ENCODE data around the gene GIGYF2.
"Not testable (repeated sequence)": the region's sequence is repeated elsewhere in the genome, so short reads cannot be mapped to it uniquely, and the experiment has no call there.

The GIGYF2 gene

DNA sequence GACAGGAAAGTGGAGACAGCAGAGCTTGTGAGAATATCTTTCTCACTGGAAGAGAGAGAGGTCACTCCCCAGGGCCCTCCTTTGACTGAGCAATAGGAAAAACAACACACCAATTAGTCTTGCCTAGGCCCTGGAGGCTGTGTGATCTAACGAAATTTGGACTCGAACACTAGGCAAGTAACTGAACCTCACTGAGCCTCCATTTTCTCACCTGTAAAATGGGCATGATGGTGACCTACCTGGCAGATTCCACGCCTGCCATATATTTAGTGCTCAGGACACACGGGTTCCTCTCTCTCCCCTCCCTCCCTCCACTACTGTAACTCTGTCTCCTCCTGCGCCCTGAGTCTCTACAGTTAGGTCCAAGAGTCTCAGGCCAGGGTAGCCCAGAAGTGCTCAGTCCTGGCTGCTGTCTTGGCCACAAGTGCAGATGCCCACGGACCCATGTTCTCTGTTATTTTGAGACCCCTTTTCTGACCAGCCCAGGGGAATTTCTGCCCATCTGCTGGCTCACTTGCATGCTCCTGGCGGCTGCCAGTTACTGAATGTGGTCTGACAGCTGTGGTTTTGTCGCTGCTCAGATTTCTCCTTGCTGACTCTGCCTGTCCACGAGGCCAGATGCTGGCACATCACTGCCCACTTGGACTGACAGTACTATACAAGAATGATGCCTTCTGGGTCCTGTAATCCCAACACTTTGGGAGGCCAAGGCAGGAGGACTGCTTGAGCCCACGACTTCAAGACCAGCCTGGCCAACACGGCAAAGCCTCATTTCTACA lies 9.6 kb upstream of the GIGYF2 start:
- no peak for DNase-seq (ENCODE audit: low spot score)

DNA sequence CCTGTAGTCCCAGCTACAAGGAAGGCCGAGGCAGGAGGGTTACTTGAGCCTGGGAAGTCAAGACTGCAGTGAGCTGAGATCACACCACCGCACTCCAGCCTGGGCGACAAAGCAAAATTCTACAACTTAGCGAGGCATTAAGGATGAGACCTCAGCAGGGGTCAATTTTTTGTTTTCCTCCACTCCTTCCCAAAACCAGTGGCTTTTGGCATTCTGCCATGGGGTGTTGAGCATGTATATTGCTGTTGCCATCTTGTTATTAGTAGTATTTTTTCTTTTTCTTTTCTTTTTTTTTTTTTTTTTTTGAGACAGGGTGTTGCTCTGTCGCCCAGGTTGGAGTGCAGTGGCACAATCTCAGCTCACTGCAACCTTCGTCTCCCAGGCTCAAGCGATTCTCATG lies 8.9 kb upstream of the GIGYF2 start:
- no peak for DNase-seq (ENCODE audit: low spot score)

DNA sequence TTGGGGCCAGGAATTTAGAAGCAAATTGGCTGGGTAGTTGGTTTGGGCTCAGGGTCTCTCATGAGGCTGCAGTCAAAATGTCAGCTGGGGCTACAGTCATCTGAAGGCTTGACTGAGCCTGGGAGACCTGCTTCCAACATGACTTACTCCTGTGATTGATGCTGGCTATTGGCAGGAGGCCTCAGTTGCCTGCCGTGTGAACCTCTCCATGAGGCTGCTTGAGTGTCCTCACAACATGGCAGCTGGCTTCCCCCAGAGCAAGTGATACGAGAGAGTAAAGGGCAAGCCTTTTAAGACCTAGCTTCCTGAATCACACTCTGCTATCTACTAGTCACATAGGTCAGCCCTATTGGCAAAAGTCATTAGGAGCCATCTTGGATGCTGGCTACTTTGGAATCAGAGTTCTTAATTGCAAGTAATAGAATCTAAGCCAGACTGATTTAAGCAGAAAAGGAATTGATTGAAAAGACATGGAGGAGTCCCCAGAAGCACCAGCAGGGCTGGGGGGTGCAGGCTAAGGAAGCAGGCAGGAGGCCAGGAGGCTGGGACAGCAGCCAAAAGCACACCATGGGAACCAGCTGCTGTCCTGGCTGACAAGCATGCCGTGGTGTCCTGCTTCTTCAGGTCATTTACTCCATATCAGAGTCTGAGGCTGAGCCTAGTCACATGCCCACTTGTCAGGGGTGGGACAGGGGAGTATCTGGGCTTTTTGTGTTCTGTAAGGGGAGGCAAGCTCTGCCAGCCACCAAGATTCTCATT lies 7.8 kb upstream of the GIGYF2 start:
- DNase-seq (ENCODE audit: low spot score): peak; percentile 56

DNA sequence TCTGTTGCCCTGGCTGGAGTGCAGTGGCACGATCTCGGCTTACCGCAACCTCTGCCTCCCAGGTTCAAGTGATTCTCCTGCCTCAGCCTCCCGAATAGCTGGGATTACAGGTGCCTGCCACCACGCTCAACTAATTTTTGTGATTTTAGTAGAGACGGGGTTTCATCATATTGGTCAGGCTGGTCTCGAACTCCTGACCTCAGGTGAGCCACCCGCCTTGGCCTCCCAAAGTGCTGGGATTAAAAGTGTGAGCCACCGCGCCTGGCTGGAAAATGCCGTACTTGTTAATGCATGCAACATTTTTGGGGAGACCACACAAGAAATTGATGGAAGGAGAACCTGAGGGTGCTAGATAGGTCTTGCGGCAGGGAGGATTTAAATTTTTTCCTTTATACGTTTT lies 6.0 kb upstream of the GIGYF2 start:
- DNase-seq (ENCODE audit: low spot score): not testable (repeated sequence)

DNA sequence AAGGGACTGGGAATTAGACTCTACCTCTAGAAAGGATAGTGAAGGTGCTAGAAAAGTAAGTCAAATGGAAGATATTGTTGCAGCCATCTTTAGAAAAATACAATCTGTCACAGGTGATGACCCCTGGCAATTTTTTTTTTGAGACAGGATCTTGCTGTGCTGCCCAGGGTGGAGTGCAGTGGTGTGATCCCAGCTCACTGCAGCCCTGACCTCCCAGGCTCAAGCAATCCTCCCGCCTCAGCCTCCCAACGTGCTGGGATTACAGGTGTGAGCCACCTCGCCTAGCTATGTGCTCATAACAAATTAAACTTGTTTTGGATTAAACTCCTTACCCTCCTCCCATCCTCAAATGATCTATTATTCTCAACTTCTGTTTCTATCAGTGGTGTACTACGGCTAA lies 3.8 kb upstream of the GIGYF2 start:
- DNase-seq (ENCODE audit: low spot score): no peak

DNA sequence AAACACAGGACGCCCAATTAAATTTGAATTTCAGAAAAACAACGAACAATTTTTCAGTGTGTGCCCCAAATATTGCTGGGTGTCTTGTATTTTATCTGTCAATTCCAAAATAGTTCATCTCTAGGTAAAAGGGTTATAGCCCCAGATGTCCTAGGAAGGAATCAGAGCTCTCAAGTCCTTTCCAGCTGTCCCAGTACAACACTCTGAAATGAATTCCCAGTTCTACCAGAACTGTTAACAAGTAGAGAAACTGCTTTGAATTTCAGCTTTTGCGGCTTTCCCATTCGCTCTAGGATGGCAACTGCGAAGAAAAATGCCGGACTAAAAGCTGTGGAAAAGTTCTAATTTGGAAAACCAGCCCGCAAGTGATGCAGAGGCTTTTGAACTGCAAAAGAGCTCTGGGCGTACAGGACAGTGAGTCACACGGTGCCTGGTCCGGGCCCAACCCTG lies 497 bp upstream of the GIGYF2 start:
- DNase-seq (ENCODE audit: low spot score): no peak

DNA sequence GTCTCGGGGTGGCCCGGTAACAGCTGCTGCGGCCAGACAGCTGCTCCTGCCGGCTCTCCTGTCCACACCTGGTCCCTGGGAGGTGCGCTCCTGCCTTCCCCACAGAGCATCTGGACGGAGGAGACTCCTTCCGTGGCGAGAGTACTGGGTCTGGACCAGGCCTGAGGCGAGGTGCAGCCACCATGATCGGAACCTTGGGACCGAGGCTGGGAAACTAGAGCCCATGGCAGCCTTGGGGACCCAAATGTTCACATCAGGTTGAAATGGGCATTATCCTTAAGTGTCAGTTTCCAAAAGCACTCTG lies 628 bp downstream of the GIGYF2 start:
- DNase-seq (ENCODE audit: low spot score): no peak

DNA sequence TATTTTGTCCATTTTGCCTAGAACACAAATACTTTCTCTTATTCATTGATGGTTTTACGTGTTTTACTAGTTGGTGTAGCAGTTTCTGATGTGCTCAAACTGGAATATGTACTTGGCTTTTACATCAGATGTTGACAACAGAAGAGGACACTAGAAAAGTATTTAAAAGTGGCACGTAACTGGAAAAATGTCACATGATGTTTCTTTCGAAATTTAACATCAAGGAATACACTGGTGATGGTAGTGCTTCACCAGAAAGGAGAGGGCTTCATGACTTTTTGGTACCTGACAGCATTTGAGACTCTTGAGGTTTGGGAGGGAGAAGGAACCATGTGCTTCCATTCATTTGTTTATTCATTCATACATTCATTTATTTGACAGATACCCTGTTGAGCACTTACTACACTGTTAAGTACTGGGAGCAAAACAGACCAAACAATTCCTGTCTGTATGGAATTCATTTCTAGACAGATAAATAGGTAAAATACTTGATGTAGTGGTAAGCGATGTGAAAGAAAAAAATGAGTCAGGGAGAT lies 1.5 kb downstream of the GIGYF2 start:
- DNase-seq (ENCODE audit: low spot score): no peak

DNA sequence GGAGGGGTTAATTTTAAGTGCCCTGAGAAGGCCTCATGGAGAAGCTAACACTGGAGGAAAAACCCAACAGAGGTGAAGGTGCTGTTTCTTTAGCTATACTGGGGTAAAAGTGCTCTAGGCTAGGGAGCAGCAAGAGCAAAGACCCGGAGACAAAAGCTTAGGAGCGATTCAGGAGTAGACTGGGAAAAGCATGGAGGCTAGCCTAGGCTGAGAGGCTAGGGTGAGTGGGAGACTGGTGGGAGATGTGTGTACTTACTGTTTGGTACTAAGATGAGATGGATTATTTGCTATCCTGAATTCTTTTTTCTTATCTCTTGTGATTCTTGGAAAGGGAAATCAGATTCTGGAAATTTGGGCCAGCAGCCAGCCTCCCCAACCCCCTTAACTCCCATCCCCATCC lies 2.0 kb downstream of the GIGYF2 start:
- no peak for DNase-seq (ENCODE audit: low spot score)

DNA sequence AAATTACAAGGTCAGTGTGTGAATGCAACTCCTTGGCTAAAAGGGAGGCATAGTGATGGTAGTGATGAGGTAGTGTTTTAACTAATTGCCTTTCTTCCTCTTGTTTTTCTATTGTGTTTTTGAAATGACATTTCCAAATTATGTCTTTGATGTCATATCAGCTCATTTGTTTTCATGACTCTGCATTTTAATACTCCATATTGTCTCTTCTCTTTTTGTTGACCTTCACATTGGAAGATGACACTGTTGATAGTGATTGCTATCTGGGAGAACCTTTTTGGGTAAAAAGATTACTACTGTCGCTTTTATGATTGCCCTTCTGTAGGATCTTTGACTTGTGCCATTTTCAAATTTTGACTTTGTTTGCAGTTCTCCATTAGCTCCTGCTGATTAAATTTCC lies 3.0 kb downstream of the GIGYF2 start:
- DNase-seq (ENCODE audit: low spot score): no peak

DNA sequence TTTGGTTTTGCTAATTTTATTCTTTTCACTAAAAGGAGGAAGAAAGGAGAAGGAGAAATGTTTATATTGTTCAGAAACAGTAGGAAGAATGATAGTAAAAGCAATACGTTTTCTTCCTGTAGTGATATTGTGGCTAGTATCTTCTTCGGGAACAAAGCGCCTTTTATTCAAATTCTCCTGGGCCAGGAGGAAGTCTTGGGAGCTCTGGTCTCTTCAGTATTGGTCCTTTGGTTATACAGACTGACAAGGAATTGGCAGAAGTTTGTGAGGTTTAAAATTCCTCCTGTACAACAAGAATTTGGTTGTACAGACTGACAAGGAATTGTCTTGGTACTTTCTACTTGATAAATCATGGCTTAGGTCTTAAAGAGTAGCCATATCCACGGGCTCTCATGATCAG lies 9.9 kb downstream of the GIGYF2 start:
- no peak for DNase-seq (ENCODE audit: low spot score)

DNA sequence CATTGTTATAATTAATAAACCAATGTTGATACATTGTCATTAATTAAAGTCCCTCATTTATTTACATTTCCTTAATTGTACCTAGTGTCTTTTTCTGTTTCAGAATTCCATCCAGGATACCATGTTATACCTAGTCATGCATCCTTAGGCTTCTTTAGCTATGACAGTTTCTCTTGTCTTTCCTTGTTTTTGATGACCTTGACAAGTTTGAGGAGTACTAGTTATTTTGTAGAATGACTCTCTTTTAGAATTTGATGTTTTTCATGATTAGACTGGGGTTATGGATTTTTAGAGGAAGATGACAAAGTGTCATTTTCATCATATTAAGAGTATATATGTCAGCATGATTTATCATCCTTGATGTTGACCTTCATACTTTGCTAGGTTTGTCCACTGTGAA lies 16.4 kb downstream of the GIGYF2 start:
- DNase-seq (ENCODE audit: low spot score): no peak

DNA sequence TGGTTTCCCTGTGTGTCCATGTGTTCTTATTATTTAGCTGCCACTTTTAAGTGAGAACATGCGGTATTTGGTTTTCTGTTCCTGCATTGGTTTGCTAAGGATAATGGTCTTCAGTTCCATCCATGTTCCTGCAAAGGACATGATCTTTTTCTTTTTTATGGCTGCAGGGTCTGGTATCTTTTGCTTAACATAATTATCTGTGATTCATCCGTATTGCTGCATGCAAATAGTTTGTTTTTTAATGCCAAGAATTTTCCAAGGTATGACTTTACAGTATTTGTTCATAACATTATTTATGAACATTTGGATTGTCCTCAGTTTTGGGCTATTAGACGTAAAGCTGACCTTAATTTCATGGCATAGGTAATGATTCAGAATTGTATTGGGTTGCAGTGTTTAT lies 17.8 kb downstream of the GIGYF2 start:
- no peak for DNase-seq (ENCODE audit: low spot score)

DNA sequence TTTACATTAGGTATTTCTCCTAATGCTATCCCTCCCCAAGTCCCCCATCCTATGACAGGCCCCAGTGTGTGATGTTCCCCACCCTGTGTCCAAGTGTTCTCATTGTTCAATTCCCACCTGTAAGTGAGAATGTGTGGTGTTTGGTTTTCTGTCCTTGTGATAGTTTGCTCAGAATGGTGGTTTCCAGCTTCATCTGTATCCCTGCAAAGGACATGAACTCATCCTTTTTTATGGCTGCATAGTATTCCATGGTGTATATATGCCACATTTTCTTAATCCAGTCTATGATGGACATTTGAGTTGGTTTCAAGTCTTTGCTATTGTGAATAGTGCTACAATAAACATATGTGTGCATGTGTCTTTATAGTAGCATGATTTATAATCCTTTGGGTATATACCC lies 22.9 kb downstream of the GIGYF2 start:
- not testable (repeated sequence) for DNase-seq (ENCODE audit: low spot score)

DNA sequence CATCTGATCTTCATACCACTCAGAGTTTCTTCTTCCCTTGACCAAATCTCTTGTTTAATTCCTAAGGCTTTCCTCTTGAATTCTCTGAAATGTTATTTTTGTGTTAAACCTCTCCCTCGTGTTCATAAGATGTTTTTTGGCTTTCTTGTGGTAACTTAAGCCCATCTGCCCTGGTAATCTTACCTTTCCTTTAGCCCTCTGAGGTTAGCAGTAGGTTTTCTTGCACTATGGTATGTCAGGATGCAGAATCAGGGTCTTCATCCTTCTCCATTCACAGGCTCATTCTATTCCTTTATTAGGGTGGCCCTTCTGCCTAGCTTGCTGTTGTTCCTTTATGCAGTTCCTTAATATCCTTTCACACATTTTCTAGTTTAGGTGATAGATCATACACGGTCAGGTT lies 24.1 kb downstream of the GIGYF2 start:
- DNase-seq (ENCODE audit: low spot score): no peak

DNA sequence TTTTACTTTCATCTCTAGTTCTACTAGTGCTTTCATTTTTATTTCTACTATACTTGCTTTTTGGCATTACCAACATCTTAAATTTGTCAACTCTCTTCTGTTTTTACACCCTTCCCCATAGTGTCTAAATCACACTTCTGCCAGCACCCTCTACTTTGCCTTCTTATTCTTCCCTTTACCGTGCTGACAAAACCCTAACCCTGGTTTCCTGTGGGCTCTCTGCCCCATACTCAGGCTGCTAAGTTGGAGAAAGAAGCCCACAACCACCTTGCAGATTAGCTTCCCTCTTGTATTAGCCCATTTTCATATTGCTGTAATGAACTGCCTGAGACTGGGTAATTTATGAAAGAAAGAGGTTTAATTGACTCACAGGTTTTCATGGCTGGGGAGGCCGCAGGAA lies 24.8 kb downstream of the GIGYF2 start:
- no peak for DNase-seq (ENCODE audit: low spot score)

DNA sequence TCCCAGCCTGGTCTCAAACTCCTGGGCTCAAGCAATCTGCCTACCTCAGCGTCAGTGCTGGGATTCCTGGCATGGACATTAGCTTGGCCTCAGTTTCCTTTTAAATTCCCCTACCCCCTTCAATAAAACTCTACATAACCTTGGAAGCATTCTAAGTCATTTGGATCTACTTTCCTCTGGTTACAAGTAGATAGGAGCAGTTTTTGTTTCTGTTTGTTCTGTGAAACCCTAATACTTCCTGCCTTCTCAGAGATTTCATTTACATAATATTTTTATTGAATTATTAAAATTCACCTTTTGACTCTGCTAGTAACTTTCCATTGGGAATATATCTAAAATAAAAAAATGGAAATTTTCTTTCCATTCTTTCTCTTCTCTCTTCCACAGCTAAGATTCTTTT lies 25.9 kb downstream of the GIGYF2 start:
- DNase-seq (ENCODE audit: low spot score): no peak

DNA sequence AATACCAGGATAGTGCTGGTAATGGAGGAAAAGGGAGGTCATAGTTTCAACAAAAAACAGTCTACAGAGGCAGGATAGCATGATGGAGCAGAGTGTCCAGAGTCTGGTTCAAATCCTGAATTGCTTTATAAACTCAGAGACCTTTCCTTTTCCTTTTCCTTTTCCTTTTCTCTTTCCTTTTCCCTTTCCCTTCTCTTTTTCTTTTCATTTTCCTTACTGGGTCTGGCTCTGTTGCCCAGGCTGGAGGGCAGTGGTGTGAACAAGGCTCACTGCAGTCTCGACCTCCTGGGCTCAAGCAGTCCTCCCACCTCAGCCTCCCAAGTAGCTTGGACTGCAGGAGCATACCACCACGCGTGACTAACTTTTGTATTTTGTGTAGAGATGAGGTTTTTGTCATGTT lies 31.7 kb downstream of the GIGYF2 start:
- DNase-seq (ENCODE audit: low spot score): no peak

DNA sequence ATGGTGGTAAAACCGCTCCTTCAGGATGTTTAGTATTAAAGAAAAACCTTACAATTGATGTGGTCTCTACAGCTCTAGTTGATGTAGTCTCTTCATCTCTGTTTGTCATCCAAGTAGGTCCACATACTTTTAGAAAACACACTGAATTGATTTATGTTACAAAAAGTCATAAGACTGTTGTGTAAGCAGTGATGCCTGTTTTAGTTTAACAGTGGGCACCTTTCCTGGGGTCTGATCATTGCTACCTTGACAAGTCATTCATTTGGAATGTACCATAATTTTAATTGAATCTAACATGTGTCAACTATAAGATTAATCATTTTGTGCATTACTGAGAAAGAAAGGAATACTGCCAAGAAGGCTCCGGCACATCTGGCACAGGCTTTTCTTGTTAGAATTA lies 34.3 kb downstream of the GIGYF2 start:
- no peak for DNase-seq (ENCODE audit: low spot score)

DNA sequence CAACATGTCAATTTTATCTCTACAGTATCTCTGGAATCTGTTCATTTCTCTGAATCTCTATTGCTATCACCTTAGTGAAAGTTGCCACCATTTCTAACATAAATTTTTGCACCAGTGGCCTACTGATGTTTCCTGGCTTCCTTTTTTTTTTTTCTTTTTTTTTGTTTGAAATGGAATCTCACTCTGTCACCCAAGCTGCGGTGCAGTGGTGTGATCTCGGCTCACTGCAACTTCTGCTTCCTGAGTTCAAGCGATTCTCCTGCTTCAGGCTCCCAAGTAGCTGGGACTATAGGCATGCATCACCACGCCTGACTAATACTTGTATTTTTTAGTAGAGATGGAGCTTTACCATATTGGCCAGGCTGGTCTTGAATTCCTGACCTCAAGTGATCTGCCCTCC lies 44.2 kb downstream of the GIGYF2 start:
- DNase-seq (ENCODE audit: low spot score): no peak

DNA sequence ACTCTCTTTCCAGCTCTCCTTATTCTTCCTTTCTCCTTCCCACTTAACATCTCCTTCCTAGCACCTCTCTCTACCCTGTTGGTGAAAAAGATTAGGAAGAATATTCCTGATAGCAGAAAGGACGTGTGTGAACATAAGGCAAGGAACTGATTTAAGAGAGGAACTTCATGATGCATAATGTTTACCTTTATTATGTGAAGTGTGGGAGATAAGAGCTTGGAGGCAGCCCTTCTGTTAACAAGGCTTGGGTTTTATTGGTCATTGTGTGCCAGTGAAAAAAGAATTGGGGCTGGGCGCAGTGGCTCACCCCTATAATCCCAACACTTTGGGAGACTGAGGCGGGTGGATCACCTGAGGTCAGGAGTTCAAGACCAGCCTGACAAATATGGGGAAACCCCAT lies 44.8 kb downstream of the GIGYF2 start:
- no peak for DNase-seq (ENCODE audit: low spot score)

DNA sequence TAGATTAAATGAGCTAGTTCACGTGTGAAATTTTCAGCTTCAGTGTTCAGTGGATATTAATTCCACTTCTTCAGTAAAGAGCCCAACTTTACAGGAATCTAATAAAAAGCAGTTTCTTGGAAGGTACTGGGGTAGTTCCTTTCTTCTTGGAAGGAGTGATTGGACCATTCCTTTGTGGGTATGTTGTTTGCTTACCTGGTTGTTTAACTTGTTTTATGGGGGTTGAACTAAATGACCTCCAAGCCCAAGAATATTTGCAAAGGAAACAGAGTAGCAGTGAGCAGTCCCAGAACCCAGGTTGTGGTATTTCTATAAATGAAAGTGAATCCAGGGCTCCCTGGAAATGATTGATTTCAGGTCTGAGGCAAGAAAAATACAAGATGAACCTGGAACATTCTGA lies 47.8 kb downstream of the GIGYF2 start:
- DNase-seq (ENCODE audit: low spot score): no peak

DNA sequence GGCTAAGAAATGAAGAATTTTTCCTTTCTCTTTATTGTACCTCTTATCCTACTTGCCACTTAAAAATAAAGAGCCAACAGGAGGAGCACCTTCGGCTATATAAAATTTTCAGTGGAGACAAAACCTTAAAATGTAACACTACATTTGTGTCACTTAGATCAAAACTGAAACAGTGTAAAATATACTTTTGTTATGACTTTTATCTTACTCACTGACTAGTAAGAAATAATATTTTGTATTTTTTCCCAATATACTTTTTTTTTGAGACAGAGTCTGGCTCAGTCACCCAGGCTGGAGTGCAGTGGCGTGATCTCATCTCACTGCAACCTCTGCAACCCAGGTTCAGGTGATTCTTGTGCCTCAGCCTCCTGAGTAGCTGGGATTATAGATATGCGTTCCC lies 50.9 kb downstream of the GIGYF2 start:
- no peak for DNase-seq (ENCODE audit: low spot score)

DNA sequence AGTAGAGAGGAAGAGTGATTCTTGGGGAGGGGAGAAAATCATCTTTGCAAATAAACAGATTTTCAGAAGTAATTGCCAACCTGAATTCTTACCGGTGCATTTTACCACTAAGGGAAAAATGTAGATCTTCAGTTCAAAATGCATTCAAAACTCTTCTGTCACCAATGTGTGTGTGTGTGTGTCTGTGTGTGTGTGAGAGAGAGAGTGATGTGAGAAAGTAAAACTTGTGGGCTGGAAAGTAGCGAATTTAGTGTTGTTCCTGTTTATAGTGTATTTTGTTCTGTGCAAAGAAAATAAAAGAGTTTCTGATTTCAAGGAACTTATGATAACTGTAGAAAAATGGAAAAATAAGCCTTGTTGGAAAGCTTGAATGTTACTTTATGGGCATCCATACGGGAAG lies 52.2 kb downstream of the GIGYF2 start:
- DNase-seq (ENCODE audit: low spot score): no peak
